ENCODE results near the gene MAST4.

Gene MAST4

GRCh38 chr5:66874004-66874403 lies 277.8 kb downstream of the MAST4 start:
- DNase-seq (ENCODE audit: insufficient read length) (no peak), FAIRE-seq (no peak)
- TF ChIP-seq TAF1 (IDR thresholded peaks at IDR 0.05; ENCODE audit: borderline replicate concordance, low read depth, low read length) (no peak), POLR2A (IDR thresholded peaks at IDR 0.05; ENCODE audit: low read depth, low read length) (no peak), POLR2AphosphoS5 (IDR thresholded peaks at IDR 0.05; ENCODE audit: low read depth, low read length) (no peak)

GRCh38 chr5:66875315-66875714 lies 279.1 kb downstream of the MAST4 start:
- TF ChIP-seq POLR2A (IDR thresholded peaks at IDR 0.05; ENCODE audit: low read depth, low read length) (no peak), TAF1 (IDR thresholded peaks at IDR 0.05; ENCODE audit: borderline replicate concordance, low read depth, low read length) (no peak), POLR2AphosphoS5 (IDR thresholded peaks at IDR 0.05; ENCODE audit: low read depth, low read length) (no peak)
- DNase-seq (ENCODE audit: insufficient read length) (no peak), FAIRE-seq (no peak)

- FAIRE-seq (no peak), DNase-seq (ENCODE audit: insufficient read length) (no peak)
- no peak for TF ChIP-seq POLR2AphosphoS5 (IDR thresholded peaks at IDR 0.05; ENCODE audit: low read depth, low read length)
- no peak for TF ChIP-seq POLR2A (IDR thresholded peaks at IDR 0.05; ENCODE audit: low read depth, low read length)
- TF ChIP-seq TAF1 (IDR thresholded peaks at IDR 0.05; ENCODE audit: borderline replicate concordance, low read depth, low read length) = no peak
Observed at GRCh38 chr5:66876266-66876807, 280.1 kb downstream of the MAST4 start.

GRCh38 chr5:66877843-66878242 lies 281.6 kb downstream of the MAST4 start:
- no peak for DNase-seq (ENCODE audit: insufficient read length)
- TF ChIP-seq TAF1 (IDR thresholded peaks at IDR 0.05; ENCODE audit: borderline replicate concordance, low read depth, low read length) (no peak), POLR2AphosphoS5 (IDR thresholded peaks at IDR 0.05; ENCODE audit: low read depth, low read length) (no peak), POLR2A (IDR thresholded peaks at IDR 0.05; ENCODE audit: low read depth, low read length) (no peak)
- no peak for FAIRE-seq

GRCh38 chr5:66880401-66880800 lies 284.2 kb downstream of the MAST4 start:
- FAIRE-seq = no peak

GRCh38 chr5:66881480-66882161 lies 285.4 kb downstream of the MAST4 start:
- FAIRE-seq (no peak), DNase-seq (ENCODE audit: insufficient read length) (no peak)
- no peak for TF ChIP-seq POLR2A (IDR thresholded peaks at IDR 0.05; ENCODE audit: low read depth, low read length)
- no peak for TF ChIP-seq TAF1 (IDR thresholded peaks at IDR 0.05; ENCODE audit: borderline replicate concordance, low read depth, low read length)
- TF ChIP-seq POLR2AphosphoS5 (IDR thresholded peaks at IDR 0.05; ENCODE audit: low read depth, low read length) = no peak

More at GRCh38 chr5:66880401-66880800, 284.2 kb downstream of the MAST4 start:
- no peak for TF ChIP-seq POLR2AphosphoS5 (IDR thresholded peaks at IDR 0.05; ENCODE audit: low read depth, low read length)
- TF ChIP-seq TAF1 (IDR thresholded peaks at IDR 0.05; ENCODE audit: borderline replicate concordance, low read depth, low read length) = no peak
- no peak for TF ChIP-seq POLR2A (IDR thresholded peaks at IDR 0.05; ENCODE audit: low read depth, low read length)
- DNase-seq (ENCODE audit: insufficient read length) = no peak

GRCh38 chr5:66882606-66883227 lies 286.5 kb downstream of the MAST4 start:
- TF ChIP-seq POLR2AphosphoS5 (IDR thresholded peaks at IDR 0.05; ENCODE audit: low read depth, low read length) = no peak
- TF ChIP-seq POLR2A (IDR thresholded peaks at IDR 0.05; ENCODE audit: low read depth, low read length) = no peak
- no peak for TF ChIP-seq TAF1 (IDR thresholded peaks at IDR 0.05; ENCODE audit: borderline replicate concordance, low read depth, low read length)
- FAIRE-seq (peak; percentile 79), DNase-seq (ENCODE audit: insufficient read length) (no peak)

- DNase-seq (ENCODE audit: insufficient read length) (no peak), FAIRE-seq (no peak)
- TF ChIP-seq POLR2AphosphoS5 (IDR thresholded peaks at IDR 0.05; ENCODE audit: low read depth, low read length) = no peak
- TF ChIP-seq TAF1 (IDR thresholded peaks at IDR 0.05; ENCODE audit: borderline replicate concordance, low read depth, low read length) = no peak
- TF ChIP-seq POLR2A (IDR thresholded peaks at IDR 0.05; ENCODE audit: low read depth, low read length) = no peak
Observed at GRCh38 chr5:66884564-66885243, 288.5 kb downstream of the MAST4 start.

- DNase-seq (ENCODE audit: insufficient read length) = no peak
- TF ChIP-seq POLR2AphosphoS5 (IDR thresholded peaks at IDR 0.05; ENCODE audit: low read depth, low read length) (no peak), POLR2A (IDR thresholded peaks at IDR 0.05; ENCODE audit: low read depth, low read length) (no peak), TAF1 (IDR thresholded peaks at IDR 0.05; ENCODE audit: borderline replicate concordance, low read depth, low read length) (no peak)
- FAIRE-seq = no peak
Observed at GRCh38 chr5:66886941-66887340, 290.7 kb downstream of the MAST4 start.

- TF ChIP-seq POLR2A (IDR thresholded peaks at IDR 0.05; ENCODE audit: low read depth, low read length) (no peak), TAF1 (IDR thresholded peaks at IDR 0.05; ENCODE audit: borderline replicate concordance, low read depth, low read length) (no peak), POLR2AphosphoS5 (IDR thresholded peaks at IDR 0.05; ENCODE audit: low read depth, low read length) (no peak)
- no peak for FAIRE-seq
- DNase-seq (ENCODE audit: insufficient read length) = no peak
Observed at GRCh38 chr5:66888613-66889012, 292.4 kb downstream of the MAST4 start.

GRCh38 chr5:66889056-66889455 lies 292.9 kb downstream of the MAST4 start:
- TF ChIP-seq POLR2A (IDR thresholded peaks at IDR 0.05; ENCODE audit: low read depth, low read length) (no peak), TAF1 (IDR thresholded peaks at IDR 0.05; ENCODE audit: borderline replicate concordance, low read depth, low read length) (no peak), POLR2AphosphoS5 (IDR thresholded peaks at IDR 0.05; ENCODE audit: low read depth, low read length) (no peak)
- DNase-seq (ENCODE audit: insufficient read length) = no peak
- no peak for FAIRE-seq

Measured in GM12892 (cell line).